DMS53 treated with DMSO at 0.1 percent for 48 hours (cell line): ENCODE measurements around the gene LRRFIP2.
"Not testable (repeated sequence)": the region's sequence is repeated elsewhere in the genome, so short reads cannot be mapped to it uniquely, and the experiment has no call there.

ENCODE experiments used
- DNase-seq: peaks from one replicate; lab custom pipeline; 2025; ENCODE audit not compliant: unreplicated experiment; lab: John Stamatoyannopoulos, UW

The LRRFIP2 gene

DNA sequence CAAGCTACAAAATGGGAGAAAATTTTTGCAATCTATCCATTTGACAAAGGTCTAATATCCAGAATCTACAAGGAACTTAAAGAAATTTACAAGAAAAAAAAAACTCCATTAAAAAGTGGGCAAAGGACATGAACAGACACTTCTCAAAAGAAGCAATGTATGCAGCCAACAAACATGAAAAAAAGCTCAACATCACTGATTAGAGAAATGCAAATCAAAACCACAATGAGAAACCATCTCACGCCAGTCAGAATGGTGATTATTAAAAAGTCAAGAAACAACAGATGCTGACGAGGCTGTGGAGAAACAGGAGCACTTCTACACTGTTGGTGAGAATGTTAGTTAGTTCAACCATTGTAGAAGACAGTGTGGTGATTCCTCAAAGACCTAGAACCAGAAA, 27.5 kb downstream of the LRRFIP2 start:
- DNase-seq: not testable (repeated sequence)

DNA sequence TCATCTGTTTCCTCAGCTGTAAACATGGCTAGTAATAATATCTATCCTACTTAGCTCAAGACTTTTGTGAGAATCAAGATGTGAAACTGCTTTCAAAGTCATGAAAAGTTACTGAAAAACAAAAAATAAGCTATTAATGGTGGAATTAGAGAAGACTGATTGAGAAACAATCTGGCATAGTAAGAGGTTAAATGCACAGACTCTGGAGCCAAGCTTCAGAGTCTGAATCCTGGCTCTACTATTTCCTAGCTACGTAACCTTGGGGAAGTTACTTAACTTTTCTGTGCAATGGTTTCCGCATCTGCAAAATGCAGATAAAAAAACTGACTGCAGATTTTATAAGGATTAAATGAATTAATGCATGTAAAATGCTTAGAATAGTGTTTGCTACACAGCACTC, 28.8 kb downstream of the LRRFIP2 start:
- DNase-seq: no peak

DNA sequence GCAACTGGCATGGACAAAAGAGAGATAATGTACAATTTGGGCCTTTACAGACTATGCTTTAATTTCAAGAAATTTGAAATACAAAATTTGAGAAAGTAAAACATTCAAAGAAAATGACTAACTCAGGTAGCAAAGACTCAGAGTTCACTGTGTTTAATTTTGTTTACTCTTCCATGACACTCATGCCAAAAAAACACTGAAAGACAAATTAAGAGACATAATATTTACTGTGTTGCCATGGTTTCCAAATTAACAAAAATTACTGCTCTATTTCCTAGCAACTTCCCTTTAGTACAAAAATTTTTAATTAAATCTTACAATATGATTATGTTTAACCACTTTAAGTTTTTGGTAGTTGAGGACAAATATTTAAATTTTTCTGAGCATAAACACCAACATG, 29.6 kb downstream of the LRRFIP2 start:
- no peak for DNase-seq

DNA sequence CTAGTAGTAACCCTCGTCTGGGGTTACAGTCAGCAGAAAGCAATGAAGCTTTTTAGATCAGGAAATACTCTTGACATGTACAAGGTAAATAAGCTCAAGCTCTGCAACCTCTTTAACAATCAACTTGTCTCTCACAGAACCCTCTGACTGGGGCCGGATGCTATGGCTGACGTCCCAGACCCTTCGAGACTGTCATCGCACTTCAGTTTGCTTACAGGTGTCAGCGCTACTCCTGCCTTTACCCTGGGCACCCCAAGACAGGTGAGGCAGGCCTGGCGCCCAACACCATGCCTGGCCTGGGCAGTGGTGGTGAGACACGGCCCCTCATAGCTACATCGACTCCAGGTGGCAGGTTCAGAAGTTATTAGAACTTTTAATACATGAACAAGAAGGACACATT, 30.6 kb downstream of the LRRFIP2 start:
- DNase-seq: no peak

DNA sequence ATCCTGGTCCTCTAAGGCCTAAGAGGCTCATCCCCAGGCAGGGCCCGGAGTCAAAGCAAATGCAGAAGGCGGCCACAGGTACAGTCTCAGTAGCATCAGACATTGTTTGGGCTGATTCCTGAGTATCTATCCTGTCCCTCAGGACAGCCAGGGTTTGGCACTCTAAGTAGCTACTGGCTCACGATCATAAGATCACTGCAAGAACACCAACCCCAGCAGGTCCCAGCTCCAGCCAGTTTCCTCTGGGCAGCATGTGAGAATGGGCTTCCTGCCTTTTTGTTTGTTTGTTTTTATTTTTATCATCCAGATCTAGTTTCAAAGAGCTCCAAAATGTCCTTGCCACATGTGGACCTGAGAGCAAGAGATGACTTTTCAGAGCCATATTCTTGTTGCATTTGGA, 32.7 kb downstream of the LRRFIP2 start:
- no peak for DNase-seq

DNA sequence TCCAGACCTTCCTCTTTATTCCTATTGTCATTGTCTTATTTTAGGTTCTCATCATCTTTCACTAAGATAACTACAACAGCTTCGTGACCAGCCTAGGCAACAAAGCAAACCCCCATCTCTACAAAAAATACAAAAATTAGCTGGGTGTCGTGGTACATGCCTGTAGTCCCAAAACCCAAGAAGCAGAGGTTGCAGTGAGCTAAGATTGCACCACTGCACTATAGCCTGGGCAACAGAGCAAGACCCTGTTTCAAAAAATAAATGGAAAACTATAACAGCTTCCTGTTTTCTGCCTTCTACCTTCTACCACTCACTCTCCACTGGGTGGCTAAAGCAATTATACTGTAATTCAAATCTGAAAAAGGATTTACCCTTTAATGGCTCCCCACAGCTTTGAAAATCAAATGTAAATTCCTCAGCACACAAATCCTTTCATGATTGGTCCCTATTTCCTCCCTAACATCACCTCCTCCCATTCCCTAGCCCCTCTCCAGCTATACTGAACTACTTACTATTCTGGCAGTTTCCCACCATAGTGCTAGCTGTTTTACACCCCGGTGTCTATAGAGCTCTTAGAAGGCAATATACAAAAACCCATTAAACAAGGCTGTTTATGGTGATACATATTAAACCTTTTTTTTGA, 33.4 kb downstream of the LRRFIP2 start:
- no peak for DNase-seq

DNA sequence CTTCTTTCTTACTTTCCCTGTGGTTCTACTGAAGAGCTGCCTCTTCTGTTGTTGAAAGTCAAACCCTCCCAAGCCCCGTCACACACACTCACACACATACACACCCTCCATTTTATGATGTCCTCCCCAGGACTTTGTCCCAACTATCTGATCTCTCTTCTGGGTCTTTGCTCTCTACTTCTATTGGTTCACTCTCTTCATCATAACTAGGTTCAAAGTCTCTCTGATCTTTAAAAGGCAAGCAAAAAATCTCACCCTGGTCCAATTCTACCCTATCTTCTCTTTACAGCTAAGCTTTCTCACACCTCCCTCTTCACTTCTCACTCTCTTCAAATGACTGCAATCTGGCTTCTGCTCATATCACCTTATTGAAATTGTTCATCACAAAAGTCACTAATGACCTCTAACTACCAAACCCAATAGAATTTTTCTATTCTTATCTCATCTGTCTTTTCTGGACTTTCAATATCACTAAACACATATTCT, 34.8 kb downstream of the LRRFIP2 start:
- no peak for DNase-seq

DNA sequence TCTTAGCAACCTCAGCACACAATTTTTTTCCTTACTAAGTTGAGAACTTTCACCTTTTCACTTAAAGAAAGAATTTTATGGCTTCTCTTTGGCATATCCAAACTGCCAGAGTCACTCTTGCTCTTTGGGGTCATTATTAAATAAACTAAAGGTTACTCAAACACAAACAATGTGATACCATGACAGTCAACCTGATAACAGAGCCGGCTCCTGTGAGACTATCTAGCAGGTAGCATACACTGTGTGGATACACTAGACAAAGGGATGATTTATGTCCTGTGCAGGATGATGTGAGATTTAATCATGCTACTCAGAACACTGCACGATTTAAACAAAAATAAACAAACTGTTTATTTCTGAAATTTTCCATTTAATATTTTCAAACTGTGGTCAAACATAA, 35.6 kb downstream of the LRRFIP2 start:
- no peak for DNase-seq

DNA sequence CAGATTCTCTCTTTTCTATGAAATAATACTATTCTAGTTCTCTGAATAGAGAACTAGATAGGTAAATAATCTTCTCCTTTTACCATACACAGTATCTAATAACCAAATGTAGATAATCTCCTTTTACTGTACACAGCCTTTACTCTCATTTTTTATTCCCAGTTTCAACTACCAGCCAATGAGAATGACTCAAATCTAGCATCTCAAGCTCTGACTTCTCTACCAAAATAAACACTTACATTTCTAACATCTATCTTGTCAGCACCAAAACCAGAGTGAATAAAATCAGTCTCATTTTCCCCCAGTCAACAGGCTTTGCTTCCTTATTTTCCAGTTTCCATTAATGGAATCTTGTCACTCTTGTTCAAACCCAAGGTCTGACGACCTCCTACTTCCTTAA, 36.9 kb downstream of the LRRFIP2 start:
- DNase-seq: no peak

DNA sequence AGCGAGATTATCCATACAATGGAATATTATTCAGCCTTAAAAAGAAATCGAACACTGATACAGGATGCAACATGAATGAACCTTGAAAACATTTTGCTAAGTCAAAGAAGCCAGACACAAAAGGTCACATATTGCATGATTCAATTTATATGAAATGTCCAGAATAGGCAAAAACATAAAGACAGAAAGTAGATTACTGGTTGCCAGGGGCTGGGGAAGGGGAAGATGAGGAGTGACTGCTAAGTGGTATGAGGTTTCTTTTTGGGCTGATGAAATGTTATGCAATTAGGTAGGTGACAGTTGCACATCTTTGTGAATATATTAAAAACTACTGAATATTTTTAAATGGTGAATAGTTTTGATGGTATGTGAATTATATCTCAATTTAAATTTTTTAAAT, 38.3 kb downstream of the LRRFIP2 start:
- DNase-seq: no peak

DNA sequence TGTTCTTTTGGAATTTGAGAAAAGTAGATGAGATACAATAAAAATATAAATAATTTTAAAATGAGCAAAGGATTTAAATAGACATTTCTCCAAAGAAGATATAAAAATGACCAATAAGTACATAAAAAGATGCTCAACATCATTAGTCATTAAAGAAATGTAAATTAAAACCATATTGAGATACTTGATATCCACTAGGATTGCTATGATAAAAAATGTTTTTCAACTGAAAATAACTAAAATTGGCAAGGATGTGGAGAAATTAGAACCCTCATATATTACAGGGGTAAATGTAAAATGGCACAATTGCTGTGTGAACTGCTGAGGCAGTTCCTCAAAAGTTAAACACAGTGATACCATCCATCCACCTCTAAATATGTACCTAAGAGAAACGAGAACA, 38.8 kb downstream of the LRRFIP2 start:
- DNase-seq: no peak

DNA sequence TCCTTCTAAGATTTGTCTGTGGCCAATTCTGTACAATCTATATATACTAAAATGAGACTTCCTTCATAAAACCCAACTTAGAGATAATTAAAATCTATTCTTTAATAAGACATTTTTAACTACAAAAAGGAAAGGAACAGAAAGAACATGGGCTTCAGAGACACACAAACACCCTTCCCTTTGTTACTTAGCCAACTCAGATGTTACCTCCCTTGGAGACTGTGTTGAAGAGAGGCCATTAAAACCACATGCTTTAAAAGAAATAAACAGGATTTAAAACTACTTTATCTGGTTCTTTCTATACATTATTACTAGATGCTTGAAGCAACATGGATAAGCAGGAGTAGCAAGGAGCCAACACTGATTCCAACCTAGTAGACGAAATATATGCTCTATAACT, 42.0 kb downstream of the LRRFIP2 start:
- no peak for DNase-seq

DNA sequence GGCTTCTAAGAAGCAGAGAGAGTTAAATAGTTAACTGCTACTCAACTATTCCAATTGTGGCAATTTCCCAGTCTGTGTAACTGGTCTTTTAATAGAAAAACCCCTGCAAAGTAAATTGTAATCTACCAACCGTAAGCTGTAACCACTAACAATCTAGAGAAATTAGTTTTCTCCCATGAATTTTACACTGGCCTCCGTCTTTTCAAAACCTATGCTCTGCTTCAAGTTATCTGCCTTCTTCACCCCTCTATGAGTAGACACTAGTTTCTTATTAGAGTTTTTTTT, 42.6 kb downstream of the LRRFIP2 start:
- no peak for DNase-seq

DNA sequence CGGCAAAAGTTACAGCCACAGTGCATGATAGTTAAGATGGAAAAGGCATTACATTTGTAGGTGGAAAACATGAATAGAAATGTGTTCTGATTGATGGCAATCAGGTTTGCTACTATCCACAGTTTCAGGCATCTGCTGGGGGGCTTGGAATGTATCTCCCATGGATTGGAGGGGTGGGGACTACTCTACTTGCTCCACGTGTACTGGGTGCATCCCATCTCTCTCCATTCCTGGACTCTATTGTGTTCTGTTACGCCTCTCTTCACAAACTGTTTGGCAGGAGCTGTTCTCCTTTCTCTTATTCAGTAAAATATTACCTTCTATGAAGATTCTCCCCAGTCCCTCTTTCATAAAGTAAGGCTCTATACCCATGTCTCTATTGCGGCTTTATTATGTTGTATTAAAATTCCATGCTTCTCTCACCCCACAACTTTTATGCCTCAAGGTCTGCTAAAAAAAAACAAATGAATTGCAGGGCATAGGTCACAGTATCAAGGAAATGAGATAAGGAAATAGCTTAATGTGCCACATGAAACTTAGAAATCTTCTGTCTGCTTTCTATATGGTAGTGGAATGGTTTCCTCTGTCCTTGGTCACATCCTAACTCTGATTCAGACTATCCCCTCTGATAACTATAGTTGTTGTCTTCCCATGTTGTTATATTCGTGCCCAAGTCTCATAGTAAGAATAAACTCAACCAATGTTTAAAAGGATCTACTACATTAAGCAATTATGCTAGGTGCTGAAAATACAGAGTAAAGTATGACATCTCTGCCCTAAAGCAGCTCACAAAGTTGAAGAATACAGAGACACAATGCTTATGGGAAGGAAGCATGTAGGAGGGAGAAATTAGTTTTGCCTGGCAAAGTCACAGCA, 43.2 kb downstream of the LRRFIP2 start:
- no peak for DNase-seq

DNA sequence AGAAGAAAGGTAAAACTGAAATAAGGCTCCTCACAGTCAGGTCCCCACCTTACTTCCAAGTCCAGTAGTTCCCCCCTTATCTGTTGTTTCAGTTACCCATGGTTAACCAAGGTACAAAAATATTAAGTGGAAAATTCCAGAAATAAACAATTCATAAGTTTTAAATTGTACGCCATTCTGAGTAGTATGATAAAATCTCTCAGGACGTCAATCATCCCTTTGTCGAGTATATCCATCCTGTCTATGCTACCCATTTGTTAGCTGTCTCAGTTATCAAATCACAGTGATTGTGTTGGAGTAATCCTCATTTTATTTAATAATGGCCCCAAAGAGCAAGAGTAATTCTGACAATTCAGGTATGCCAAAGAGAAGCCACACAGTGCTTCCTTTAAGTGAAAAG, 43.9 kb downstream of the LRRFIP2 start:
- no peak for DNase-seq

DNA sequence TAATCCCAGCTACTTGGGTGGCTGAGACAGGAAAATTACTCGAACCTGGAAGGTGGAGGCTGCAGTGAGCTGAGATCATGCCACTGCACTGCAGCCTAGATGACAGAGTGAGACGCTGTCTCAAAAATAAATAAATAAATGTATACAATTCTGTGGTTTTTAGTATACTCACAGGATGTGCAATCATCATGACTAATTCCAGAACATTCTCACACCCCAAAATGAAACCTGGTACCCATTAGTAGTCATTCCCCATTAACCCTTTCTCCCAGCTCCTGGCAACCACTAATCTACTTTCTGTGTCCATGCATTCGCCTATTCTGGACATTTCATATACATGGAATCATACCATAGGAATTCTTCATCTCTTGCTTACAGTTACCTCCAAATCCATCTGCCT, 44.5 kb downstream of the LRRFIP2 start:
- no peak for DNase-seq

DNA sequence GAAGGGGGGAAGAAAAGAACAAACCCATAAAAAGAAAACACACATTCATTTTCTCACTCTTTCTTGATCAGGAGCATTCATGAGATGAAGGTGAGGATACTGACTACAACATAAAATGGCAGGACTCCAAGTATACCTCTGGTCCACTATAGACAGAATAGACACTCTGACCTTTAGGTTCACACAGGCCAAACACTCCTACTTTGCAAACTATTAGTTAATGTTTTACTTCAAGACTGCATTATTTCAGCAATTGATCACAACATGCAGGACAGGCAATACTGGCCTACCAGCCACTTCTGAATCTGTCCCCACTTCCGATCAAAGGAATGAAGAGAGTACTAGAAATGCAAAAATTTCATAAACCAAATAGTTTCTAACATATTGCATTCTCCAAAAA, 47.0 kb downstream of the LRRFIP2 start:
- DNase-seq: no peak

DNA sequence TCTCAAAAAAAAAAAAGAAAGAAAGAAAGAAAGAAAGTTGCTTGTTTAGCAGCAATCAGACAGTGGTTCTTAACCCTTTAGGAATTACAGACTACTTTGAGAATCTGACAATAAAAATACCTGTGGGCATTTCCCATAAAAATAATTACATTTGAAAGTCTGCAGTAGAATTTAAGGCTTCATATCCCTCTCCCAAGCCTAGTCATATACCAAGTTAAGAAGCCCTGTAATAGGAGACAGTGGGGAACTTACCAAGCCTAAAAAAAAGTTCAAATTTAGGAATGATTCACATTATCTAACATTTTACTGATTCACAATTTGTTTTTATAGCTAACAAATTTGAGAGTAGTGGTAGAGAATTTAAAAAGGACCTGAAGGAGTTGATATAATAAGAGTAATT, 47.5 kb downstream of the LRRFIP2 start:
- DNase-seq: no peak

DNA sequence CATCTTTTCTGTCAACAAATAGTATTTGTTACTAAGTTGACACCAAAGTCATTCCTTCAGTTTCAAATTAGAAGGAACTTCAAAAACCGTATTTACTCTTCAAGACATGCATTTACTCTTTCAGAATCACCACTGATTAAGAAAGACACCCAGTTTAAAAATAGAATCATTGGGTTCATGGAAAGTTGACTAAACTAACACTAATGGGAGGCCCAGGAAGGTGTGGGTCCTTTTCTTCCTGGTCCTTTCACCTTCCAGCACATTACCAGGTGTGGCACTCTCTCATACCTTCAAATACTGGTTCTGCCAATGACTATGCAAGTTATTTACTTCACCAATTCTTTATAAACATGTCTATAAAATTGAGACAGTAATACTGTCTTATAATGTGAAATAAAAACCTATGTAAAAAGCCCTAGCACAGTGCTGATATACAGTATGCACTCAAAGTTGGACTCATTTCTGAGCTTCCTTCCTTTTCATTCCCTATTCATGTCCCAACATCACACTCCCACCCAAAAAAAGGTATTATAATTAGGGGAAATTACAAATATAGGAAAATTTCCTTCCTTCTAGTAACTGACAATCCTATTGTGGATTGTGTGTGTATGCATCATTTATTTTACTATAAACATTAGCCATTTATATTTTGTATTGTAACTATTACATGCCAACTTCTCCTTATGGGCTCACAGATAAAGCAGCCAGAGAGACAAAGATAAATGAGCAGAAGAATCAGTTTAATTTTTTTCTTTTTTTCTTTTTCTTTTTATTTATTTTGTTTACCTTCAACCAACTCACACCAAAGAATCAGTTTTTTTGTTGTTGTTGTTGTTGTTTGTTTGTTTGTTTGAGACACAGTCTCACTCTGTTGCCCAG, 48.9 kb downstream of the LRRFIP2 start:
- no peak for DNase-seq

DNA sequence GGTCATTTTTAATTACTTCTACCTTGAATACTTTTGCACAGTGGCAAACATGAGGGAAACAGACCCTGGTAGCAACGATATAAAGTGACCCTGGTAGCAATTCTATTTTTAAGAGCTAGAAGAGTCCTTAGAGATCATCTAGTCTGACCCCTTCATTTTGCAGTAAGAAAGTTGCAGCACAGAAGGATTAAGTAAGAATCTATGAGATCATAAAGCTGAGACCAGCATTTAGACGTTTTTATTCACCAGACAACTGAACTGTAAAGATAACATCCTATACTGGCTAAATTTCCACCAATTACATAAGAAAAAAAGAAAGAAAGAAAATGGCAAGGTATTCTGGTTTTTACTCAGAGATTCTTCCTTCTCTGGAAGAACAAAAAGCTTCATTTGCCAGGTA, 49.9 kb downstream of the LRRFIP2 start:
- DNase-seq: no peak

DNA sequence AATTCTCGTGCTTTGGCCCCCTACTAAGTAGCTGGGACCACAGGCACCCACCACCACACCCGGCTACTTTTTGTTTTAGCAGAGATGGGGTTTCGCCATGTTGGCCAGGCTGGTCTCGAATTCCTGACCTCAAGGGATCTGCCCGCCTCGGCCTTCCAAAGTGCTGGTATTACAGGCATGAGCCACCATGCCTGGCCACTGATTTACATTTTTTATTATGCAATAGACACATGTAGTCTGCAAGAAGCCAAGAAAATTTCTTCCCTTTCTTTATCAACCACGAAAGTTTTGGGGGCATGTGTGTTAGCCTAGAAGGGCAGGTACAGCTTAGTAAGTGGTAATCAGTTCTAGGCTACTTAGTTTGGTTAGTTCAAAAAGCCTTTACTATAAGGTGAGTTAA, 51.1 kb downstream of the LRRFIP2 start:
- no peak for DNase-seq

DNA sequence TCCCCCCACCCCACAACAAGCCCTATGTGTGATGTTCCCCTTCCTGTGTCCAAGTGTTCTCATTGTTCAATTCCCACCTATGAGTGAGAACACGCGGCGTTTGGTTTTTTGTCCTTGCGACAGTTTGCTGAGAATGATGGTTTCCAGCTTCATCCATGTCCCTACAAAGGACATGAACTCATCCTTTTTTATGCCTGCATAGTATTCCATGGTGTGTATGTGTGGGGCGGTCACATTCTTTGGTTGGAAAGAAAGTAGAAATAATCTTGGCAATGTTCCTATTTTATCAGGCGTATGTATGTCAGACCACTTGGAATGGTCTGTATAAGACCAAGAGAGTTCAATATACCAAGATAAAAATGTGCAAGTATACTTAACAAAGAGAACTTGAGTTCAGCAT, 52.3 kb downstream of the LRRFIP2 start:
- not testable (repeated sequence) for DNase-seq
